GM18517 (cell line): Measurements from ENCODE around the gene ELP2.
"Not testable (repeated sequence)": the region's sequence is repeated elsewhere in the genome, so short reads cannot be mapped to it uniquely, and the experiment has no call there.

Source experiments
- ATAC-seq: cut with Tn5 transposase; IDR thresholded peaks from one replicate; pipeline ENCODE4 v1.9.1; 2021; ENCODE audit warnings: mild to moderate bottlenecking, moderate library complexity; ENCODE audit not compliant: unreplicated experiment

Gene ELP2

DNA sequence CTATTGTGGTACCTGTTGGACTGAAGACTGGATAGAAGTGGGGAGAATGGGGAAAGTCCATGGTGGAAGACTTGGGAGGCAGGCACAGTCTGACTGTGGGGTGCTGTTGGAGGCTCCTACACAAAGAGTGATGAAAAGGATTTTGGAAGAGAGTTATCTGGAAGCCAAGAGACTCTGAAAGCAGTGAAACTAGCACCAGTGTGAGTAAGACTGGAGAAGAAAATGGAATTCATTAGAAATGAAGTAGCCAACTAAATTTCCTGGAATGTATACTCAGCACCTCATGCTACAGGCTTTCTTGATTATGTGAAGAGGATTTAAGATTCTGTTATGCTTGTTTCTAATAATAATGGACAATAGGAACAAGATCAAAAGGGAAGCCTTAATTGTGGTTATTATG is 27.7 kb downstream of the ELP2 start:
- ATAC-seq = no peak

GRCh38 chr18:36158266-36158867 is 28.7 kb downstream of the ELP2 start:
- ATAC-seq = no peak

- no peak for ATAC-seq
These were observed 31.3 kb downstream of the ELP2 start for GRCh38 chr18:36160959-36161371.

- no peak for ATAC-seq
These were observed 33.3 kb downstream of the ELP2 start for GRCh38 chr18:36162981-36163380.

DNA sequence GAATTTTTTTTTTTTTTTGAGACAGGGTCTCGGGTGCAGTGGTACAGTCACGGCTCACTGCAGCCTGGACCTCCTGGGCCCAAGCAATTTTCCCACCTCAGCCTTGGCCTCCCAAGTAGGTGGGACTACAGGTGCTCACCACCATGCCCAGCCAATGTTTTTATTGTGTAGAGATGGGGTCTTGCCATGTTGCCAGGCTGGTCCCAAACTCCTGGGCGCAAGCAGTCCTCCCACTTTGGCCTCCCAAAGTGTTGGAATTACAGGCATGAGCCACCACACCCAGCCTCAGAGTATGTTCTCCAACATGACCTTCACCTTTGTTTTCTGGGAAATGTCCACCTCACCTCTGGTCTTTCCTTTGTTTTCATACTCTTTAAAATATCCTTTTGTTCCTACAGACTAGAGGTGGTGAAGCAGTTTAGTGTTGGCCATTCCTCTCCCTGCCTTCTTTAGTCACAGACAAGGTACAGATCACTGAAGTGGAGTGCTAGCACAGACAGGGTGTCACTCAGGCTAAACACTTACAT is 38.1 kb downstream of the ELP2 start:
- no peak for ATAC-seq

DNA sequence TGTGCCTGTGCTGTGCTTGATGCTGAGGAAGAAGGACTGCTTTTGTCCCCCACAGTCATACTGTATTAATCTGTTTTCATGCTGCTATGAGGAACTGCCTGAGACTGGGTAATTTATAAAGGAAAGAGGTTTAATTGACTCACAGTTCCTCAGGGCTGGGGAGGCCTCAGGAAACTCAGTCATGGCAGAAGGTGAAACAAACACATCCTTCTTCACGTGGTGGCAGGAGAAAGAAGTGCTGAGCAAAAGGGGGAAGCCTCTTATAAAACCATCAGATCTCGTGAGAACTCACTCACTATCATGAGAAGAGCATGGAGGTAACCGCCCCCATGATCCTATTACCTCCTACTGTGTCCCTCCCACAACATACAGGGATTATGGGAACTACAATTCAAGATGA is 38.6 kb downstream of the ELP2 start:
- ATAC-seq = not testable (repeated sequence)

DNA sequence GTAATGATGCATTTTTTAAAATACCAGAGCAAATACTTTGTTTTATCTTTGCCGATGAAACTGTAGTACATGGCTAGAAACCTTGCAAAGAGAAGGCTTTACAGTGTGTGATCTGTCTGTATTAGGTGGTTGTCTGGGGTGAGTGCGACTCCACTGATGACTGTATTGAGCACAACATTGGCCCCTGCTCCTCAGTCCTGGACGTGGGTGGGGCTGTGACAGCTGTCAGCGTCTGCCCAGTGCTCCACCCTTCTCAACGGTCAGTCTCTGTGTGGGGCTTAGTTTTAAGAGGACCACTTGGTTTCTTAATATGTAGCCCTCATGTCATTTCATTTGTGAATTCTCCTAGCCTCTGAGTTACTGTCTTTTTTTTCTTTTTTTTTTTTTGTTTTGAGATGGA is 40.2 kb downstream of the ELP2 start:
- ATAC-seq = no peak

GRCh38 chr18:36175481-36175880 is 45.8 kb downstream of the ELP2 start:
- no peak for ATAC-seq

- ATAC-seq = no peak
These were observed 46.5 kb downstream of the ELP2 start for GRCh38 chr18:36176177-36176584.

GRCh38 chr18:36176711-36177110 is 47.0 kb downstream of the ELP2 start:
- no peak for ATAC-seq

DNA sequence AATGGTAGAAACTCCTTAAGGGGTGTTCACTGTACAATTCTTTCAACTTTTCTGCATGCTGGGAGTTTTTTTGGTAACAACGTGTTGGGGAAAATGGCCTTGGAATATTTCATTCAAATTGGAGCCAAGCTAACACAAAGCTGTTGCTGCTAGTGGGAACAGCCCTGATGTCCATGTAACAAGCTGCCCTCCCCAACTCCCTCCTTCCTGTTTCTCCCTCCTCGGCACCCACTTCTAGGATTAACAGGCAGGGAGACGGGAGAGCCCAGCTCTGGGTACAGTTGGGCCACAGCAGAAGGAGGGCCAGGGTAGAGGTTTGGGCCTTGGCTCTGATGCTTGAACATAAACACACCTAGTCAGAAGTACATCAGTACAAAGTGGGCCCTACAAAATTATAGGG is 48.2 kb downstream of the ELP2 start:
- no peak for ATAC-seq

- ATAC-seq = no peak
These were observed 50.1 kb downstream of the ELP2 start for GRCh38 chr18:36179562-36180355.

DNA sequence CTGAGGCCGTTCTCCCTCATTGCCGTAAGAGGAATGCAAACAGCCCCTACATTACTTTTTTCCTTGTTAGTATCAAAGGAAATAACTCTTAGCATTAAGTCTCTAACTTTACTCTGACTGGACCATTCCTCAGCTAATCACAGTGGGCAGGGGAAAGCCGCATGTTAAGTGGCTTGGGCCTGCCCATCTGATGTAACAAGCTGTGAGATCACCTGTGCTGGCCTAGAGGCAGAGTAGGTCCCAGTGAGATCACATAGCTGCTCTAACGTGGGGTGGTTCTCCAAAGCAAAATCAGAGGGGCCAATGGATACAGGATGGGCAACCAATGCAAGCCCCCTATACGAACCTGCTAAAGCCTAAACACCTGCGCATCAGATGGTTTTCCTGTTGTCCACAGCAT is 51.7 kb downstream of the ELP2 start:
- no peak for ATAC-seq

GRCh38 chr18:36181898-36182506 is 52.3 kb downstream of the ELP2 start:
- no peak for ATAC-seq

DNA sequence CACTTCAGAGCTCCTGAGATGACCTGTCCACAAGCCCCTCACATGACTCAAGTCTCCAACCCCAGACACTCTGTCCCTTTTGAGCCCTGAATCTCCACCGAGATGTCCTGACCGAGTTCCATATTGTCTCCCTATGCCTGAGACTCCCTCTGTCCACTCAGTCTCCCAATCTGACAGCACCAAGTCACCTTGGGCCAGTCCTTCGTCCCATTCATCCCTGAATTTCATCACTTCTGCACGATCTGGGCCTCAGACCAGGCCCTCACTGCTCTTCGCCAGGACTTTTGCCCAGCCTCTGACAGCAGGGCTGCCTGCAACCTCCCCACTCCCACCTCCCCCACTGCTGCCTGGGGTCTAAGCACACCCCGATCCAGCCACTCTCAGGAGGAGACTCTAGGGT is 53.3 kb downstream of the ELP2 start:
- no peak for ATAC-seq

DNA sequence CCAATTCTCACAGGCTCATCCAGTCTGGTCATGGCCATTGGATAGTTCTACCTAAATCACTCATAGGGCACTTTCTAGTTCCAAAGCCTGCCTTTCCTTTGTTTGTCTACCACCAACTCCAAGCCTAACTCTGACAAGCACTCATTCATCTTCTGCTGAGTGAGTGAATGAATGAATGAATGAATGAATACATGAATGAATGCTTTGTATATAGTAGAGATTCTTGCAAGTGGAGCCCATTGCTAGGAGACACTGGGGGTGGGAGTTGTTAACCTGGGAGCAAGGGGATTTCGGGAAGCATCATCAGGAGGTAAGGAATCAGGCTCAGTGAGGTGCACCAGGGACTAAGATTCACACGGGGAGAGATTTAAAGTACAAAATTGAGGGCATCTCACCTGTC is 54.3 kb downstream of the ELP2 start:
- no peak for ATAC-seq

- no peak for ATAC-seq
These were observed 55.5 kb downstream of the ELP2 start for GRCh38 chr18:36185157-36185556.

DNA sequence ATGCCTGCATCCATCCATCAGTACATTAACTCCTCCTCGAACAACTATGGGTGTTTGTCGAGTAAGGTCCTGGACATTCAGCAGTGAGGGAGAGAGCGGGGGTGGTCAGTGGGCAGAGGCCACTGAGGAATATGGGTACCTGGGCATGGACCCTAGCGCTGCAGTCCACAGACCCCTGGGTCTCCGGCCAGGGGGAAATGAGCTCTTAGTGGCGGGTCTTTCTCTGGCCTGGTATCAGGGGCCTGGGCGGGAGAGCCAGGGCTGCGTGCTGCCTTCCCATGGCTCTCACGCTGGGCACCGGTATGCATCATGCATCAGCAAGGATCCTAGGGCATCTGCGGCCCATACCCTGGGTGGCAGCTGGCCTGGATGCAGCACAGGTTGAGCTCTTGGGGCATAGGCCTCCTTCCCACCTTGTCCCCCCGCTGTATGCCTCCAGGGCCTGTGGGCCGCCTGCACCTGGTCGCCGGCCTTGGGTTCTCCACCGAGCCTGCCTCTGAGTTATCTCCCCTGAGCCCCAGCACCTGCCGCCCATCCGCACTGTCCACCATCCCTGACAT is 56.3 kb downstream of the ELP2 start:
- ATAC-seq = no peak

DNA sequence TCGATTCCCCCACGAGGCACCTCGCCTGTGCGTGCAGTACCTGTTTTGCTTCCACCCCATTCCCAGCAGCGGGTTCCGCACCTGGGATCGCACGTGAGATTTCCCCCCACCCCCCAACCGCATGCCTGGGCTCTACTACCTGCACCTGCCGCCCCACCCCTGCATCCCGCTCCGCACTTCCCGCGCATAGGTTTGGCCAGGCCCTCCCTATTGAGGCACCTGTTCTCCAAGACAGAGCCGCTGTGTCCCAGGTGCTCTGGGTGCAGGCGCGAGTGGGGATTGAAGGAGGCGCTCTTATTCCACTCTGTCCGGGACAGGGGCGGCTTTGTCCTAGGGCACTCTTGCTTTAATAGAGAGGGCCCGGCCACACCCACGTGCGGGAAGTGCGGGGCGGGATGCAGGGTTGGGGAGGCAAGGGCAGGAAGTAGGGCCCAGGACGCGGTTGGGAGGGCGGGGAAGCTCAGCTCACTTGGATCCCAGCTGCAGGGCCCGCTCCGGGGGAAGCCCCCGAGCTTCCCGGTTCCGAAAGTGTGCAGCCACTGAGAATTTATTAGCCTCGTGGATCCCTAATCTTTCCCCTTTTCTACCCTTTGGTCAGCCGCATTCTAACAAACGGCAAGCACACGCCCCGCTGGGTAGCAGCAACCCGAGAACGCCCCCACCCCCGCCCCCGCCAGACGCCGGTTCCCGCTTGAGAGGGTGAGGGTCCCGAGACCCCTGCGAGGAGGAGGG is 56.9 kb downstream of the ELP2 start:
- no peak for ATAC-seq

DNA sequence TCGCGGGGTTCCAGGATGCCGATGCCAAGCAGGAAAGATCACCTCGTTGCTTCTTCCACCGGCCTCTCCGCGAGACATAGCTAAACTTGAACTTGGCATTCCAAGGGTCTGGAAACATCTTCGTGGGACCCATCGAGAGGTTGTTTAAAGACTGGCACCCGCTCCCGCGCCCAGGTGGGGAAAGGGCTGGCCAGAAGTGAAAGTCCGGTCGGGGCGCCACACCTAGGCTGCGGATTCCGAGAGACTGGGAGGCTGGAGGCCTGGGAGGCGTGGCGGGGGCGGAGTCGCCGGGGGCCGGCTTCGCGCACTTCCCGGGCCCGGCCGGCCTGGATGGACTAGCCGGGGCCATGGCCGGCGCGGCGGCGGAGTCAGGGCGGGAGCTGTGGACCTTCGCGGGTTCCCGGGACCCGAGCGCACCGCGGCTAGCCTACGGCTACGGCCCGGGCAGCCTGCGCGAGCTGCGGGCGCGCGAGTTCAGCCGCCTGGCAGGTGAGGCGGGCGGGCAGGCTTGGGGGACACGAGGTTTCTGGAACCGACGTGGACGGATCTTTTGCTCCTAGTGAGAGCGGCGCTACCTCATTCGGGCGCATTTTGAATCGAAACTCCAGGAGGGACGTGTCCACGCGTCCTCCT is 57.6 kb downstream of the ELP2 start, which contains the start of gene MOCOS:
Gene MOCOS, plus strand, starts transcription at position 305 of the 633 bp plus-strand sequence. Its CDS starts 43 bp downstream, at position 348.
- ATAC-seq = no peak
